ENCODE data around the gene ALDH3A2.

GRCh38 chr17:19716108-19717030 is 67.8 kb downstream of the ALDH3A2 start, which contains the start of gene SLC47A2:
- TF ChIP-seq MAX (IDR thresholded peaks at IDR 0.05) (no peak), HNF4G (IDR thresholded peaks at IDR 0.05) (no peak), JUND (IDR thresholded peaks at IDR 0.05) (no peak), CTCF (IDR thresholded peaks at IDR 0.05; ENCODE audit: low read depth, low read length, missing input control) (no peak), YY1 (IDR thresholded peaks at IDR 0.05) (no peak), ZBTB33 (IDR thresholded peaks at IDR 0.05) (no peak), NR2F2 (IDR thresholded peaks at IDR 0.05) (no peak), GABPA (IDR thresholded peaks at IDR 0.05 in 1 of 2, conservative IDR thresholded peaks at IDR 0.05 in 1 of 2) (no peak), TAF1 (conservative IDR thresholded peaks at IDR 0.05) (no peak), REST (IDR thresholded peaks at IDR 0.05) (no peak), ATF3 (IDR thresholded peaks at IDR 0.05) (no peak), RAD21 (IDR thresholded peaks at IDR 0.05) (no peak), SP1 (IDR thresholded peaks at IDR 0.05) (no peak)

Measured in liver (tissue), 3 donors.